ENCODE measurements around the gene TNIP1. TPM values are rescaled to one million over a fixed set of nuclear protein-coding genes. Genes with fewer than 3 reads are reported as not detected.

TNIP1 gene
- total RNA-seq, 1 donor from 2014 or later, result 110 TPM

GRCh38 chr5:151014680-151015343 lies 66.0 kb downstream of the TNIP1 start:
- intact Hi-C loops (cut with DNase I), result no loop called here
- DNase-seq (ENCODE audit: low spot score), result no peak

- intact Hi-C loops (cut with DNase I), result no loop called here
- DNase-seq (ENCODE audit: low spot score), result no peak
Observed at GRCh38 chr5:151012862-151013261, 68.0 kb downstream of the TNIP1 start.

DNA sequence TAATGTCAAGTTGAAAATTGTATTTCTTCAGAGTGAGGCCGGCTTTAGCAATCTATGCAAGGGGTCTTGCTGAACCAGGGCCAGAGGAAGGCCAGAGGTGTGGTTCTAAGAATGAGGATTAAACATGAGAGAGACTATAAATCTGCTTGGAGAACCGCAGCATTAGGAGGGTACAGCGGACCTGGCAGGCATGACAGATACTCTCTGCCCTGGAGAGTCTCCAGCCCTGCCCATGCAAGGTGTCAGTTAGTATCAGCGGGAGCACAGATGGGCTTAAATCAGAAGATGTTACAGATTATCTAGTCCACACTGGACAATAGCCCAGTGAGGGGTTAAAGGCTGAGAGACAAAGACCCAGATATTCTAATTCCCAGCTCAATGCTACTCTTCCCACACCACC lies 71.9 kb downstream of the TNIP1 start:
- DNase-seq (ENCODE audit: low spot score), result no peak
- intact Hi-C loops (cut with DNase I), result no loop called here

DNA sequence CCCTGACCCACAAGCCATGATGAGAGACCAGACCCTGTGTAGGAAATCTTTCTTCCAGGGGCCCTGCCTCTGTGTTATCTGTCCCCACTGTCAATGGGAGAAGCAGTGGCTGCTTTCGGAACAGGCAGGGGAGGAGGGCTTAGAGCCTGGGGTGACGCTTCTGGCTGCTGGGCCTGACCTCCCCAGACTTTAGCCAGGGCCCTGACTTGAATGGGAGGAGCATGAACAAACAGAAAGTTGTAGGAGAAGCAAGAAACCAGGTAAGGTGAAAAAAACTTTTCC lies 72.7 kb downstream of the TNIP1 start:
- intact Hi-C loops (cut with DNase I), result no loop called here
- no peak for DNase-seq (ENCODE audit: low spot score)

DNA sequence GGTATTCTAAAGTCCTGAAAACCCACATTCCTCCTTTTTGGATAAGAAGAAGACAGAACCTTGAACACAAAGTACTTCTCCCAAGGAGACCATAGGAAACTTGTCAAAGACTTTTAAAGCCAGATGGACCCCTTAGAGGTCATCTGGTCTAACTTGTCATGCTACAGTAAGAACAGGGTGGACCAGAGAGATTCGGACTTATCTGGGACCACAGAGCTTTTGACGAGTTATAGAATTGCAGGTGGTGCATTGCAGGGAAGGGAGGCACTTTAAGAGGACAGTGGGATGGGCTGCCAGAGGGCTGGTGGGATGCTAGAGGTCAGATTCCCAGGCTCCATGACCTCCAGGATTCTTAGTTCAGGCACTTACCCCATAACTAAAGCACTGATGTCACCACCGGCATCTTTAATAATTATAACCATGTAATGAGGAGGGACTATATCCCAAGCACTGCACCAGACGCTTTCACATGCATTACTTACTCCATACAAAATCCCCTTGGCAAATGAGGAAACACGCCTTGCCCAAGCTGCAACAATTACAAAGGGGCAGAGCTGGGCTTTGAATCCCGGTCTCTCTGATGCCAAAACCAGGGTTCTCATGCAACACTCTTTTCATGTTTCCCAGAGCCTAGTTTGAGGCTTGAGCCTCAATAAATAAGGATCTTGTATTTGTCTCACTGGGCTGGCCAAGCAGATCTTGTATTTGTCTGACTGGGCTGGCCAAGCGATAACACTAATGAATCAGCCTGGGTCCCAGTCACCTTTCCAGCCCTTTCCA lies 73.2 kb downstream of the TNIP1 start:
- intact Hi-C loops (cut with DNase I), result no loop called here
- no peak for DNase-seq (ENCODE audit: low spot score)

- no peak for DNase-seq (ENCODE audit: low spot score)
- intact Hi-C loops (cut with DNase I), result no loop called here
Observed at GRCh38 chr5:151006704-151007334, 74.0 kb downstream of the TNIP1 start.

GRCh38 chr5:151005950-151006576 lies 74.8 kb downstream of the TNIP1 start:
- intact Hi-C loops (cut with DNase I), result no loop called here

GRCh38 chr5:151005187-151005949 lies 75.5 kb downstream of the TNIP1 start:
- intact Hi-C loops (cut with DNase I), result no loop called here
- DNase-seq (ENCODE audit: low spot score), result no peak

More at GRCh38 chr5:151005950-151006576, 74.8 kb downstream of the TNIP1 start:
- no peak for DNase-seq (ENCODE audit: low spot score)

- no peak for DNase-seq (ENCODE audit: low spot score)
- intact Hi-C loops (cut with DNase I), result loop anchor here (5.0 kb wide), 1 partner anchor 163 kb away; no protein-coding TSS in a partner anchor
Observed at GRCh38 chr5:151004499-151004898, 76.3 kb downstream of the TNIP1 start.

GRCh38 chr5:151003503-151003860 lies 77.4 kb downstream of the TNIP1 start:
- no peak for DNase-seq (ENCODE audit: low spot score)
- intact Hi-C loops (cut with DNase I), result loop anchor here (2.0 to 5.0 kb wide), 2 partner anchors 45 to 164 kb away; no protein-coding TSS in a partner anchor

- intact Hi-C loops (cut with DNase I), result loop anchor here (2.0 to 5.0 kb wide), 2 partner anchors 46 to 164 kb away; no protein-coding TSS in a partner anchor
- DNase-seq (ENCODE audit: low spot score), result no peak
Observed at GRCh38 chr5:151002681-151003502, 77.9 kb downstream of the TNIP1 start.

GRCh38 chr5:151002250-151002649 lies 78.6 kb downstream of the TNIP1 start:
- intact Hi-C loops (cut with DNase I), result loop anchor here (2.0 to 5.0 kb wide), 2 partner anchors 47 to 165 kb away; no protein-coding TSS in a partner anchor
- no peak for DNase-seq (ENCODE audit: low spot score)

DNA sequence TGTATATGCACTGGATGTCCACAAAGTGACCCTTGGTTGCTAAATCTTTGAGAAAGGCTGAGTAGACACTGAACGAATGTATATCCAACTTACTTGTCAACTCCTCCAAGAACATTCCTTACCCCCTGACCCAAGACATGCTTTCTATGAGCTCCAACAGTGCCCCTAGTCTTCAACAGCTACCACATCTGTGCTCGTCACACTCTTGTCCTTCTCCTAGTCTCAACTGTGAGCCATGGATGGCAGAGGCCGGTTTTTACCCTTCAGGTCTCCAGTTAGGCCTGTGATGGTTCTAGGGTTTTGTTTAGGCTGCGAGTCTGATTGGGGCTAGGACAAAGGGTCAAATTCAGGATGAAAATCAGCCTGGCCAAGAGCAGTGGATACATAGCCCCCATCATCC lies 79.4 kb downstream of the TNIP1 start:
- no peak for DNase-seq (ENCODE audit: low spot score)
- intact Hi-C loops (cut with DNase I), result loop anchor here (2.0 to 5.0 kb wide), 2 partner anchors 115 to 166 kb away; no protein-coding TSS in a partner anchor

- DNase-seq (ENCODE audit: low spot score), result no peak
Observed at GRCh38 chr5:150999704-151000442, 81.0 kb downstream of the TNIP1 start.

GRCh38 chr5:150993826-150994412 lies 86.9 kb downstream of the TNIP1 start:
- intact Hi-C loops (cut with DNase I), result no loop called here
- DNase-seq (ENCODE audit: low spot score), result no peak

More at GRCh38 chr5:150999704-151000442, 81.0 kb downstream of the TNIP1 start:
- intact Hi-C loops (cut with DNase I), result loop anchor here (2.0 to 5.0 kb wide), 2 partner anchors 117 to 167 kb away; no protein-coding TSS in a partner anchor

DNA sequence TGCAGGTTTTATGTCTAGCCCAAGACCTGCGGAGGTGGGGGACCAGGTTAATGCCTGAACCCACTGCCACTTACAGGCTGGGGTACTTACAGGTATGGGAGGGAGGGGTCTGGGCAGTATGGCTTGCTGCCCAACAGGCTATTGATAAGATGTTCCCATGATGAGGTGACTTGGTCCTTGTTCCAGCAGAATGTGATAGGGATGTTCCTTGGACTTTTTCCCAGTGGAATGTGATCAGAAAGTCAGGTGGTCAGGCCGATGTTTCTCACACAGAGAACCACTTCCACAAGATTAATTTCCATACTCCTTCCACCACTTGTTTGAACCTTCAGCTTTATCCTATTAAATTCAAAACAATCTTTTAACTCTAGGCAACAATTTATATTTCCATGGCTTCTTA lies 87.4 kb downstream of the TNIP1 start:
- intact Hi-C loops (cut with DNase I), result no loop called here
- DNase-seq (ENCODE audit: low spot score), result no peak

- intact Hi-C loops (cut with DNase I), result no loop called here
Observed at GRCh38 chr5:150992705-150993104, 88.1 kb downstream of the TNIP1 start.

More at GRCh38 chr5:150992705-150993104, 88.1 kb downstream of the TNIP1 start:
- no peak for DNase-seq (ENCODE audit: low spot score)
